ENCODE results near the gene CHD3. TPM values are rescaled to one million over a fixed set of nuclear protein-coding genes. Genes with fewer than 3 reads are reported as not detected.

The CHD3 gene
- total and polyA plus RNA-seq, 2 of the 13 experiments (the other 11 are each of a cell fraction or from before 2014, with no cell fraction given): 2.7 to 3.7 TPM

GRCh38 chr17:7915611-7916384 is 27.2 kb downstream of the CHD3 start, which contains the start of gene RNF227 (continued):
- TF ChIP-seq NONO (IDR thresholded peaks at IDR 0.05) (no peak), NONO (CRISPR knock-in tag; conservative IDR thresholded peaks at IDR 0.05) (no peak), DBP (CRISPR knock-in tag; IDR thresholded peaks at IDR 0.05; ENCODE audit: not compliant biosample characterization) (no peak), RNF2 (conservative IDR thresholded peaks at IDR 0.05; ENCODE audit: low read depth) (peak; percentile 97), ZNF710 (CRISPR knock-in tag; IDR thresholded peaks at IDR 0.05; ENCODE audit: borderline replicate concordance) (no peak), KDM5A (IDR thresholded peaks at IDR 0.05; ENCODE audit: borderline replicate concordance, low read length) (no peak), ONECUT2 (CRISPR knock-in tag; IDR thresholded peaks at IDR 0.05) (no peak), ZBTB10 (CRISPR knock-in tag; IDR thresholded peaks at IDR 0.05; ENCODE audit: borderline replicate concordance) (peak; percentile 66; the same call in 1 of the 2 replicates), ZNF430 (CRISPR knock-in tag; IDR thresholded peaks at IDR 0.05) (peak; percentile 79; the same call in 1 of the 2 replicates)
- TF ChIP-seq, protein P1, sequence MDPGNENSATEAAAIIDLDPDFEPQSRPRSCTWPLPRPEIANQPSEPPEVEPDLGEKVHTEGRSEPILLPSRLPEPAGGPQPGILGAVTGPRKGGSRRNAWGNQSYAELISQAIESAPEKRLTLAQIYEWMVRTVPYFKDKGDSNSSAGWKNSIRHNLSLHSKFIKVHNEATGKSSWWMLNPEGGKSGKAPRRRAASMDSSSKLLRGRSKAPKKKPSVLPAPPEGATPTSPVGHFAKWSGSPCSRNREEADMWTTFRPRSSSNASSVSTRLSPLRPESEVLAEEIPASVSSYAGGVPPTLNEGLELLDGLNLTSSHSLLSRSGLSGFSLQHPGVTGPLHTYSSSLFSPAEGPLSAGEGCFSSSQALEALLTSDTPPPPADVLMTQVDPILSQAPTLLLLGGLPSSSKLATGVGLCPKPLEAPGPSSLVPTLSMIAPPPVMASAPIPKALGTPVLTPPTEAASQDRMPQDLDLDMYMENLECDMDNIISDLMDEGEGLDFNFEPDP (CRISPR knock-in tag; conservative IDR thresholded peaks at IDR 0.05): 0 out of 2 replicates have a peak, but pooled peaks have one; percentile 68
- TF ChIP-seq, protein P2, sequence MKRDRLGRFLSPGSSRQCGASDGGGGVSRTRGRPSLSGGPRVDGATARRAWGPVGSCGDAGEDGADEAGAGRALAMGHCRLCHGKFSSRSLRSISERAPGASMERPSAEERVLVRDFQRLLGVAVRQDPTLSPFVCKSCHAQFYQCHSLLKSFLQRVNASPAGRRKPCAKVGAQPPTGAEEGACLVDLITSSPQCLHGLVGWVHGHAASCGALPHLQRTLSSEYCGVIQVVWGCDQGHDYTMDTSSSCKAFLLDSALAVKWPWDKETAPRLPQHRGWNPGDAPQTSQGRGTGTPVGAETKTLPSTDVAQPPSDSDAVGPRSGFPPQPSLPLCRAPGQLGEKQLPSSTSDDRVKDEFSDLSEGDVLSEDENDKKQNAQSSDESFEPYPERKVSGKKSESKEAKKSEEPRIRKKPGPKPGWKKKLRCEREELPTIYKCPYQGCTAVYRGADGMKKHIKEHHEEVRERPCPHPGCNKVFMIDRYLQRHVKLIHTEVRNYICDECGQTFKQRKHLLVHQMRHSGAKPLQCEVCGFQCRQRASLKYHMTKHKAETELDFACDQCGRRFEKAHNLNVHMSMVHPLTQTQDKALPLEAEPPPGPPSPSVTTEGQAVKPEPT (CRISPR knock-in tag; IDR thresholded peaks at IDR 0.05; ENCODE audit: low read depth): peak; percentile 70; the same call in 1 of the 2 replicates
- TF ChIP-seq, protein P3, sequence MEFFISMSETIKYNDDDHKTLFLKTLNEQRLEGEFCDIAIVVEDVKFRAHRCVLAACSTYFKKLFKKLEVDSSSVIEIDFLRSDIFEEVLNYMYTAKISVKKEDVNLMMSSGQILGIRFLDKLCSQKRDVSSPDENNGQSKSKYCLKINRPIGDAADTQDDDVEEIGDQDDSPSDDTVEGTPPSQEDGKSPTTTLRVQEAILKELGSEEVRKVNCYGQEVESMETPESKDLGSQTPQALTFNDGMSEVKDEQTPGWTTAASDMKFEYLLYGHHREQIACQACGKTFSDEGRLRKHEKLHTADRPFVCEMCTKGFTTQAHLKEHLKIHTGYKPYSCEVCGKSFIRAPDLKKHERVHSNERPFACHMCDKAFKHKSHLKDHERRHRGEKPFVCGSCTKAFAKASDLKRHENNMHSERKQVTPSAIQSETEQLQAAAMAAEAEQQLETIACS (CRISPR knock-in tag; IDR thresholded peaks at IDR 0.05): peak; percentile 86
- TF ChIP-seq, protein P4, sequence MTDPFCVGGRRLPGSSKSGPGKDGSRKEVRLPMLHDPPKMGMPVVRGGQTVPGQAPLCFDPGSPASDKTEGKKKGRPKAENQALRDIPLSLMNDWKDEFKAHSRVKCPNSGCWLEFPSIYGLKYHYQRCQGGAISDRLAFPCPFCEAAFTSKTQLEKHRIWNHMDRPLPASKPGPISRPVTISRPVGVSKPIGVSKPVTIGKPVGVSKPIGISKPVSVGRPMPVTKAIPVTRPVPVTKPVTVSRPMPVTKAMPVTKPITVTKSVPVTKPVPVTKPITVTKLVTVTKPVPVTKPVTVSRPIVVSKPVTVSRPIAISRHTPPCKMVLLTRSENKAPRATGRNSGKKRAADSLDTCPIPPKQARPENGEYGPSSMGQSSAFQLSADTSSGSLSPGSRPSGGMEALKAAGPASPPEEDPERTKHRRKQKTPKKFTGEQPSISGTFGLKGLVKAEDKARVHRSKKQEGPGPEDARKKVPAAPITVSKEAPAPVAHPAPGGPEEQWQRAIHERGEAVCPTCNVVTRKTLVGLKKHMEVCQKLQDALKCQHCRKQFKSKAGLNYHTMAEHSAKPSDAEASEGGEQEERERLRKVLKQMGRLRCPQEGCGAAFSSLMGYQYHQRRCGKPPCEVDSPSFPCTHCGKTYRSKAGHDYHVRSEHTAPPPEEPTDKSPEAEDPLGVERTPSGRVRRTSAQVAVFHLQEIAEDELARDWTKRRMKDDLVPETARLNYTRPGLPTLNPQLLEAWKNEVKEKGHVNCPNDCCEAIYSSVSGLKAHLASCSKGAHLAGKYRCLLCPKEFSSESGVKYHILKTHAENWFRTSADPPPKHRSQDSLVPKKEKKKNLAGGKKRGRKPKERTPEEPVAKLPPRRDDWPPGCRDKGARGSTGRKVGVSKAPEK (CRISPR knock-in tag; IDR thresholded peaks at IDR 0.05; ENCODE audit: borderline replicate concordance): no peak
